Measurements from ENCODE around the gene AGR2.
A peak's percentile ranks its signal among the peaks of the same experiment; 100 is the strongest.
"Not testable (repeated sequence)": the region's sequence is repeated elsewhere in the genome, so short reads cannot be mapped to it uniquely, and the experiment has no call there.

AGR2 gene

GRCh38 chr7:16774986-16775385, 29.8 kb downstream of the AGR2 start:
- DNase-seq = no peak

- no peak for DNase-seq
Observed at GRCh38 chr7:16774294-16774693, 30.5 kb downstream of the AGR2 start.

- DNase-seq = no peak
Observed at GRCh38 chr7:16773884-16774283, 30.9 kb downstream of the AGR2 start.

DNA sequence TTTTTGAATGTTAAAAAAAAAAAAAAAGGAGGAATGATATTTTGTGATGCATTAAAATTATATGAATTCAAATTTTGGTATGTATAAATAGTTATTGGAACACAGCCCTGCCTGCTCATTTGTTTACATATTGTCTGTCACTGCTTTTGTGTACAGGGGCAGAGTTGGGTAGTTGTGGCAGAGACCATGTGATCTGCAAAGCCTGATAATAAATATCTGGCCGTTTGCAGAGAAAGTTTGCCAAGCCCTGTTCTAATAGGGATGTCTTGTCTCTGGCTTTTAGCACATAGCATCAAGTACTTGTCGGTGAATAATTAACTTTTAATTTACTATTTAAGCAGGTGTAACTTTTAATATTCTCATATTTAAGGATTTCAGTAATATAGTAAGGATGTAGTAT, 31.5 kb downstream of the AGR2 start:
- no peak for DNase-seq

DNA sequence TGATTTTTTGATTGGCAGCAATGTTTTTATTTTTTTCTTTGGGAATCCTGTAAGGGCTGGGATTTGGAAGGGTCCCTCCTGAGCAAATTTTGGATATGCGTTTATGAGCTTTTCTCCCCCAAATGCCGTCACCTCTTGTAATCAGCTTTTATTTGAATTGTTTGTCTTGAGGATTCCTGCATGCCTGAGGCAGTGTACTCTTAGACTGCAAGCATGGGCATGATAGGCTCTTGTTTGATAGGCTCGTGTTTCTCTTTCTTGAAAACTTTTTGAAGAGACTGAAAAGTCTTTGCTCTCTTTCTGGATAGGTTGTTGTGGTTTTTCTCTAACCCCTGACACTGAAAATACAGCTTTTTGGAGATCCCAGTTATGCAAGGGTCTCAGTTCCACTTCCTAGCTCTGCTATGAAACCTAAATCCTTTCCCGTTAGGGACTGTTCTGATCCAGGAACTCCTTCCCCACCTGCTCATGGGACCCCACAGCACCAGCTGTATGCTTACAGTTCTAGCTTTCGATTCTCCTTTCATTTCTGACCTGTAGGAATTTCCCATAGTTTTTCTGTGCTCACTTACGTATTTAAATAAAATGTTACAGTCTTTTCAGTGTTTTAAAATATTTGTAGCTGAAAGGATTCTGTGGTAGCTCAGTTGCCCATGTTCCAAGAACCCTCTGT, 34.0 kb downstream of the AGR2 start:
- DNase-seq = no peak

DNA sequence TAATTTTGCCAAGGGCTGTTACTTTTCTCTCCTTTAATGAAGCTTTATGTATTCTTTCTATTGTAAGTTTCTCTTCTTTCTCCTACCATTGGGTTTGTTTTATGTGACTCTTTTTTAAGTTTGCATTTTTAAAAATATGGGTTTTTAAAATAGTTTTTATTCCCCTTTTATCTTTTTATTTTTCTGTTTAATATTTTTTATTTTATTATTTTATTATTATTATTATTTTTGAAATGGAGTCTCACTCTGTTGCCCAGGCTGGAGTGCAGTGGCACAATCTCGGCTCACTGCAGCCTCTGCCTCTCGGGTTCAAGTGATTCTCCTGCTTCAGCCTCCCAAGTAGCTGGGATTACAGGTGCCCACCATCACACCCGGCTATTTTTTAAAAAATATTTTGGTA, 34.8 kb downstream of the AGR2 start:
- not testable (repeated sequence) for DNase-seq

DNA sequence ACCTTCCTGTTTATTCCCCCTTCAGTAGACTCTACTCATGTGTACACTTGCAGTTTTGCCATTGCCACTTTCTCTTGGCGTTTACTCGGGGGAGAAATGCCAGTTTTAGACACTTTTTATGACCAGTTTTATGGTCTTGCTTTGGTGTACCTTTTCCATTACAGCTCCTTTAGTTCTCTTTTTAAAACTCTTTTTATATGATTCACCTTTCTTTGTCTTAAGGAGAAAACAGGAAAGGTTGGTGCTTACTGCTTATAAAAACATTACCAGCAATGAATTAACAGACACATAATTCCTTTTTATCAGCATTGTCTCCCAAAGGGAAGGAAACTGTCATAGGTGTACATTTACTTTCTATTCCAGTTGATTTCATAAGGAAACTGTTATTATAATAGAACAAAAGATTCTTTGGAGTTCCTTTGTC, 39.4 kb downstream of the AGR2 start:
- no peak for DNase-seq

DNA sequence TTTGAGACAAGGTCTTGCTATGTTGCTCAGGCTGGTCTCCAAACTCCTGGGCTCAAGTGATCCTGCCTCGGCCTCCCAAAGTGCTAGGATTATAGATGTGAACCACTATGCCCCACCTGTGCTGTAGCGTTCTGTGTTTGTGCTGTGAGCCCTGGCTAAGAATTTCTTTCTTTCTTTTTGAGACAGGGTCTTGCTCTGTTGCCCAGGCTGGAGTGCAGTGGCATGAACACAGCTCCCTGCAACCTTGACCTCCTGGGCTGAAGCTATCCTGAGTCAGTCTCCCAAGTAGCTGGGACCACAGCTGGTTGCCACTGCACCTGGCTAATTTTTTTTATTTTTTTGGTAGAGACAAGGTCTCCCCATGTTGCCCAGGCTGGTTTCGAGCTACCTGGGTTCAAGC, 39.9 kb downstream of the AGR2 start:
- DNase-seq = no peak

DNA sequence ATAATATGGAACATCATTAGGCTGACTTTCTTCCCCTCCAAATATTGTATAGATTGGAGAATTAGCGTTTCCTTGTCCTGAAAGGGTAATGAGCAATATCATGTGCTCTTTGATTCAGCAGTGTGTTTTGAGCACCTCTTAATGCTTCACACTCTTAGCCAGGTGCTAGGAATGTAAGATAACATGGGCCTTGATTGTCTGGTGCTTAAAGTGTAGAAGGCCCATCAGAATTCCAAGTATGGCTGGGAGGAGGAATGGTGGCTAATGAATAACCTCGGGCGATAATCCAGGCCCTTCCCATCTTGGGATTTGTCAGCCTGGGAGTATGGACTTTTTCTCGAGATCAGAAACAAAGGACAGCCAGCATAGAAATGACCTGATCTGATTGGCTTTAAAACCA, 42.6 kb downstream of the AGR2 start:
- DNase-seq = no peak

DNA sequence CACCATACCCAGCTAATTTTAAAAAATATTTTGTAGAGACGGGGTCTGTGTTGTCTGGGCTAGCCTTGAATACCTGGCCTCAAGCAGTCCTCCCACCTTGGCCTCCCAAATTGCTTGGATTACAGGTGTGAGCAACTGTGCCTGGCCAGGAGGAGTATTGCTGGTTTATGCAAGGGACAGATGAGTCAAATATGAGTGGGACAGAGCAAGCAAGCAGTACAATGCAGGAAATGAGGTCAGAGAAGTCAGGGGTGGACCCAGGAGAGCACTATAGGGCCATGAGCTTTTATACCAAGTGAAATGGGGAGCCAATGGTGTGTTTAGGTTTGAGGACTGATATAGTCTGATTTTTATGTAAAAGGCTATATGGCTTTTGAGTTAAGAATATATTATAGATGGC, 45.0 kb downstream of the AGR2 start:
- no peak for DNase-seq

- DNase-seq = no peak
Observed at GRCh38 chr7:16758631-16759611, 45.9 kb downstream of the AGR2 start.

DNA sequence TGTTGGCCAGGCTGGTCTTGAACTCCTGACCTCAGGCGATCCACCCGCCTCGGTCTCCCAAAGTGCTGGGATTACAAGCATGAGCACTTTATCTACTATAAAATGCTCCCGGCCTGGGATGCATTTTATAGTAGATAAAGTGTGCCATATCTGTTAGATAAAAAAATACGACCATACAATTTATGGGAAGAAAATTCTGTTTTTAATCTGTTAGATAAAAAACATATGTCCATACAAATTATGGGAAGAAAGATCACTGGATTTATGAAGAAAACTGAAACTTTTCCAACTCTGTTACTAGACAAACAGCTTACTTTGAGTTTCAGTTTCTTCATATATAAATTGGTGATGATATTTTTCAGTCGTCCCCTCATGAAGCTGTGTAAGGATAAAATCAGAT, 46.8 kb downstream of the AGR2 start:
- no peak for DNase-seq

GRCh38 chr7:16755397-16755796, 49.4 kb downstream of the AGR2 start:
- DNase-seq = no peak

DNA sequence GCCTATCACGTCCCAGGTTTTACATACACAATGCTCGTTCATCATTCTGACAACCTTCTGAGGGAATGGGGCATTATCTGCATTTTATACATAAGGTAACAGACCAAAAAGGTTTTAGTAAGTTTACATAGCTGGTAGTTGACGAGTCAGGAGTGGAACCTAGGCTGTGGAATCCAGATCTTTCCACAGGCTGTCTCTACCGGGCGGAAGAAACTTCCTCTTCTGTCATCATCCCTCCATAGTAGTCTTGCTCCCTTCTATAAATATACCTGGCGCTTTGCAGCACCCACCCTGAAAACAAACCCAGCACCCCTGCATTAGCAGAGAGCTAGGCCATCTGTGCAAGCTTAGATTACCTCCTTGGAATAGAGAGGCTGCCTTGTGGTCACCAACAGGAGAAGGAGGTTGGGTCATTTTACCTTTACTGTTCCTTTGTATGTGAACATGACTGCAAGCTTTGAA, 49.9 kb downstream of the AGR2 start:
- no peak for DNase-seq

- DNase-seq = peak; percentile 86
Observed at GRCh38 chr7:16753932-16754855, 50.6 kb downstream of the AGR2 start.

DNA sequence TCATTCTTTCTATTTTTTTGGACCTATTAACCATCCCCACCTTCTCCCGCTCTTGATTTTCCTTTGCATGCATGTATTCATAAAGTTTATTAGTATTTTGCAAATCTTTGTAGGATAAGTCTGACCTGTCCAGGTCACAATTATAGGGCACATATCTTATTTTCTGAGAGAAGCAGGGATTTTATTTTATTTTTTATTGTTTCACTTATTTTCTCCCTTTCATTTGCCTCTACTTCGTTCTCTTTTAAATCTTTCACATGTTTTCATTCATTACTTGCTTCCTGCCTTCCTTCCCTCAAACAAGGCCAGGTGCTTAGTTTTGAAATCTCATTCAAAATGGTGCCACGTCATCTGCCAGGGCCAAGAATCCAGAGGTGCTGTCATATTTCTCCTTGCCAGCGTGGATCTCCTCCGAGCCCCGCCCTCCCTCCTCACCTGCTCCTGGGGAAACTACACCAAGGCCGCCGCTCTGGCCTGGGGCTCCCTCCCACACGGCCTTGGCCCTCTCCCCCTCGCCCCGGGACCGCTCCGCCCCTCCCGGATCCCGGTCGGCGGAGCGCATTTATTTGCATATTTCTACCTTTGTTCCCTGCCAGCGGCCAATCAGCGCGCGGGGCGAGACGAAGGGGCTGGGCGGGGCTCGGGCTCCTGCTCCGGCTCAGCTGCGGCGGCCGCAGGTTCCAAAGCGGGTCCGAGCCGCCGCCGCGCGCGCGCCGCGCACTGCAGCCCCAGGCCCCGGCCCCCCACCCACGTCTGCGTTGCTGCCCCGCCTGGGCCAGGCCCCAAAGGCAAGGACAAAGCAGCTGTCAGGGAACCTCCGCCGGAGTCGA, 51.5 kb downstream of the AGR2 start, which contains the start of gene TSPAN13:
TSPAN13 (plus strand) TSS at position 654 of the 830 bp plus-strand sequence. CDS start 213 bp downstream, outside the sequence.
- DNase-seq = peak; percentile 81

GRCh38 chr7:16747102-16747501, 57.7 kb downstream of the AGR2 start:
- DNase-seq = no peak

DNA sequence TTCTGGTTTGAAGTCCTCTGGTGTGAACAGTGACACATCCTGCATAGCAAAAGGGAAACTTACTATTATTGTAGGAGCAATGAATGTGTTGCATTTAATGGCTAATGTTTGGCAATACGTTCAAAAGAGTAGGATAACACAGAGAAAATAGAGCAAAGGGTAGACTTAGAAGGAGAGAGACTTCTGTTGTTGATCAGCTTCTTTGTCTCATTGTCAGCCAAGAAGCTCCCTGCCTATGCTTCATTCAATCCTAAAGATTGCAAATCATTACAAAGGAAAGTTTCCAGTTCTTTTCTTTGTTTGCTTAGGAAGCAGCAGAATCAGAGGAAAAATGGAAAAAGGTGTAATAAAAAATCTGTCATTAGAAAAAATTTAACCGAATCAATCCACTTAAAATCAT, 59.2 kb downstream of the AGR2 start:
- DNase-seq = no peak

DNA sequence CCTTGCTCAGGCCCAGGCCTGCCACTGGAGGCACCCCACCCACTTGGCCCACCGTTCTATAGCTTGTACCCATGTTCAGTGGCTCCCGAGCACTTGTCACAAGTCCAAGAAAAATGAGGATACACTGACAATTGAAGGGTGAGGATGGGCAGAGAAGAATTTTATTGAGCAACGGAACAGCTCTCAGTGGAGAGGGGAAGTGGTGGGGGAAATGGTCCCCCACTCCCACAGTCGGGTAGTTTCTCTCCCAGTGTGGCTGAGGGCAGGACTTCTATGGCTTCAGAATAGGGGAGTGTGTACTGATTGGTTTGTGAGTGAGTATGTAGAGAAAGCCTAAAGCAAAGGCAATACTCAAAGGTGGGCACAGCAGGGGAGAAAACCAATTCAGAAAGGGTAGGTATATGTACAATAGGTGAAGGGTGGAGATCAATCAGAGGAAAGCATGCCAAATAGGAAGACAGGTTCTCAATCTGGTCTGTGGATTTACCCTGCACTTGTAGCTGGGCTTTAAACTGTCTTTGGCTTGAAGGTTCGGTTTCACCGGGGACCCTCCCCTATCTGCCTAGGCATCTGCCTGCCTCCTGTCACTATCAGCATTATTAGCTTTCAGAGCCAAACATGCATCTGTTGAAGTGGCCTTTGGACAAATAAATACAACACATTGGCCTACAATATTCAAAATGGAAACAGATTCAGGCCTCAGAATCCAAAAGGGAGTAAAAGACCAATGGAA, 60.1 kb downstream of the AGR2 start:
- DNase-seq = no peak

GRCh38 chr7:16743236-16743635, 61.6 kb downstream of the AGR2 start:
- no peak for DNase-seq

DNA sequence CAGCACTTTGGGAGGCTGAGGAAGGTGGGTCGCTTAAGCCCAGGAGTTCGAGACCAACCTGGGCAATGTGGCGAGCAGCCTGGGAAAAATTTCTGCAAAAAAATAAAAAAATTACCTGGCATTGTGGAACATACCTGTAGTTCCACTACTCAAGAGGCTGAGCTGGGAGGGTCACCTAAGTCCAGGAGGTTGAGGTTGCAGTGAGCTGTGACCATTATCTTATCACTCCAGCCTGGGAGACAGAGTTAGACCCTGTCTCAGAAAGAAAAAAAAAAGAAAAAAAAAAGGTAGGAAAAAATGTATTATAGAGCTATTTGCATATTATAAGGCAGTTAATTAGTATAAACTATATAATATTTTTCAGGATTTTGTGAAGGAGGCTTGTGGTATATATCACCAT, 62.3 kb downstream of the AGR2 start:
- no peak for DNase-seq
